Peyer's patch (tissue), 4 donors: ENCODE data around the gene RTN4R. TPM values are rescaled to one million over a fixed set of nuclear protein-coding genes. Genes with fewer than 3 reads are reported as not detected.

Experiments
- DNase-seq, 3 donors: peaks; one replicate each; pipeline ENCODE4 v3.0.0-alpha.2; 2017 to 2019
- H3K27ac ChIP-seq, 4 donors: fragments of 200-600 bp; sonication (generic); one replicate each; pipeline ENCODE4 v1.5.1; 2016 to 2019
- H3K27me3 ChIP-seq, 2 donors: fragments of 200-600 bp; sonication (generic); one replicate each; pipeline ENCODE4 v1.5.1; 2019
- H3K36me3 ChIP-seq, 3 donors: fragments of 200-600 bp; sonication (generic); one replicate each; pipeline ENCODE4 v1.5.1; 2016 to 2019
- H3K4me1 ChIP-seq, 4 donors: fragments of 200-600 bp; sonication (generic); one replicate each; pipeline ENCODE4 v1.5.1; 2016 to 2019
- H3K4me3 ChIP-seq, 4 donors: fragments of 200-600 bp; sonication (generic); 1 replicate in 3 of 4; 2 replicates in 1 of 4; pipeline ENCODE4 v1.5.1; 2016 to 2019; ENCODE audit warnings: mild to moderate bottlenecking in 1 of 4
- H3K9me3 ChIP-seq, 4 donors: fragments of 200-600 bp; sonication (generic); one replicate each; pipeline ENCODE4 v1.5.1; 2016 to 2019; ENCODE audit warnings: mild to moderate bottlenecking in 1 of 4
- CTCF ChIP-seq, 6 experiments: fragments of 450-650 bp in 4 of 6; fragments of 200-600 bp in 2 of 6; sonication (generic) in 1 of 6; IDR thresholded peaks; one replicate each; pipeline ENCODE4 v1.5.1; 2017 to 2019; ENCODE audit warnings: antibody characterized with exemption in 6 of 6, mild to moderate bottlenecking in 3 of 6, moderate library complexity in 1 of 6
- POLR2A ChIP-seq, 2 donors: fragments of 450-650 bp; IDR thresholded peaks; one replicate each; pipeline ENCODE4 v1.5.1; 2017; ENCODE audit warnings: antibody characterized with exemption in 2 of 2, mild to moderate bottlenecking in 2 of 2, moderate library complexity in 2 of 2
- total RNA-seq, 4 donors: library from RNA; depleted of rRNA; stranded (reverse); fragments of >200 nt; gene quantifications; one replicate each; pipeline ENCODE4 v1.1.0, GENCODE V29; 2016

The RTN4R gene
- total RNA-seq, 4 donors from 2014 or later, result 5.2 to 9.1 (median 5.7) TPM

GRCh38 chr22:20251981-20252380 is 16.1 kb downstream of the RTN4R start:
- H3K27me3 ChIP-seq, result no peaks in the 10 kb centered on the region
- no peaks in the 10 kb centered on the region for H3K9me3 ChIP-seq
- no peak for DNase-seq
- no peaks in the 10 kb centered on the region for H3K36me3 ChIP-seq
- no peak overlapping the region for H3K4me3 ChIP-seq
- peaks cover 0 to 9% (median 3%) of the 10 kb centered on the region in 4 donors for H3K4me1 ChIP-seq
- TF ChIP-seq CTCF (IDR thresholded peaks at IDR 0.05), result no peak
- no peak for TF ChIP-seq POLR2A (IDR thresholded peaks at IDR 0.05)
- no peak overlapping the region for H3K27ac ChIP-seq

DNA sequence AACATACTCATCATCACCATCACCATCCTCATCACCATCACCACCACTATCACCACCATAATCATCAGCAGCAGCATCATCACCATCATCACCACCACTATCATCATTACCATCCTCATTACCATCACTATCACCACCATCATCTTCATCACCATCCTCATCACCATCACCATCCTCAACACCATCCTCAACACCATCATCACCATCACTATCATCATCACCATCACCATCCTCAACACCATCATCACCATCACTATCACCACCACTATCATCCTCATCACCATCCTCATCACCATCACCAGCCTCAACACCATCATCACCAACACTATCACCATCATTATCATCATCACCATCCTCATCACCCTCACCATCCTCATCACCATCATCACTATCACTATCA is 16.6 kb downstream of the RTN4R start:
- no peaks in the 10 kb centered on the region for H3K36me3 ChIP-seq
- TF ChIP-seq CTCF (IDR thresholded peaks at IDR 0.05) (no peak), POLR2A (IDR thresholded peaks at IDR 0.05) (no peak)
- peaks cover 0 to 14% (median 6%) of the 10 kb centered on the region in 4 donors for H3K4me1 ChIP-seq
- no peak overlapping the region for H3K27ac ChIP-seq
- no peaks in the 10 kb centered on the region for H3K9me3 ChIP-seq
- DNase-seq, result no peak
- no peaks in the 10 kb centered on the region for H3K27me3 ChIP-seq
- no peak overlapping the region for H3K4me3 ChIP-seq

- peaks cover 0 to 19% (median 11%) of the 10 kb centered on the region in 4 donors for H3K4me1 ChIP-seq
- no peaks in the 10 kb centered on the region for H3K9me3 ChIP-seq
- H3K27ac ChIP-seq, result no peak overlapping the region
- TF ChIP-seq CTCF (IDR thresholded peaks at IDR 0.05) (no peak), POLR2A (IDR thresholded peaks at IDR 0.05) (no peak)
- H3K36me3 ChIP-seq, result no peaks in the 10 kb centered on the region
- H3K4me3 ChIP-seq, result no peak overlapping the region
- no peak for DNase-seq
- no peaks in the 10 kb centered on the region for H3K27me3 ChIP-seq
Measured at GRCh38 chr22:20249797-20250354, 18.2 kb downstream of the RTN4R start.

GRCh38 chr22:20248461-20248978 is 19.6 kb downstream of the RTN4R start:
- Histone ChIP-seq H3K27me3 (no peaks in the 10 kb centered on the region), H3K4me3 (no peak overlapping the region), H3K9me3 (no peaks in the 10 kb centered on the region), H3K27ac (no peak overlapping the region), H3K36me3 (no peaks in the 10 kb centered on the region), H3K4me1 (peaks cover 0 to 32% (median 21%) of the 10 kb centered on the region in 4 donors)
- TF ChIP-seq POLR2A (IDR thresholded peaks at IDR 0.05) (no peak), CTCF (IDR thresholded peaks at IDR 0.05) (no peak)
- DNase-seq, result no peak

- TF ChIP-seq POLR2A (IDR thresholded peaks at IDR 0.05) (no peak), CTCF (IDR thresholded peaks at IDR 0.05) (no peak)
- DNase-seq, result no peak
Measured at GRCh38 chr22:20247608-20248171, 20.4 kb downstream of the RTN4R start.

More at GRCh38 chr22:20247608-20248171, 20.4 kb downstream of the RTN4R start:
- Histone ChIP-seq H3K4me1 (peaks cover 0 to 37% (median 23%) of the 10 kb centered on the region in 4 donors), H3K4me3 (no peak overlapping the region), H3K27me3 (no peaks in the 10 kb centered on the region), H3K9me3 (no peaks in the 10 kb centered on the region), H3K27ac (no peak overlapping the region), H3K36me3 (no peaks in the 10 kb centered on the region)
